ACHN (cell line): ENCODE data around the gene PABPN1L.
"Not testable (repeated sequence)": the region's sequence is repeated elsewhere in the genome, so short reads cannot be mapped to it uniquely, and the experiment has no call there.

Experiments
- DNase-seq: peaks from one replicate; pipeline ENCODE4 v3.0.0-alpha.2; 2015
- in situ Hi-C: cut with HindIII; loops from 2 replicates; pipeline ENCODE4 v1.10.0; 2017; ENCODE audit warnings: low sequenced_read_pairs, low pct_ligation_motif_present, low pct_unique_long_range_greater_than_20kb

Gene PABPN1L

GRCh38 chr16:88903267-88903666, 36.8 kb upstream of the PABPN1L start:
- DNase-seq: no peak
- in situ Hi-C loops: no loop called here

- in situ Hi-C loops: no loop called here
These were observed 36.3 kb upstream of the PABPN1L start for GRCh38 chr16:88902744-88903143.

GRCh38 chr16:88901718-88902337, 35.4 kb upstream of the PABPN1L start:
- in situ Hi-C loops: no loop called here
- no peak for DNase-seq

More at GRCh38 chr16:88902744-88903143, 36.3 kb upstream of the PABPN1L start:
- DNase-seq: no peak

- no peak for DNase-seq
- in situ Hi-C loops: no loop called here
These were observed 34.2 kb upstream of the PABPN1L start for GRCh38 chr16:88900662-88901052.

- in situ Hi-C loops: no loop called here
- DNase-seq: no peak
These were observed 33.6 kb upstream of the PABPN1L start for GRCh38 chr16:88899901-88900661.

GRCh38 chr16:88897696-88898425, 31.4 kb upstream of the PABPN1L start:
- in situ Hi-C loops: no loop called here
- DNase-seq: no peak

- no peak for DNase-seq
- in situ Hi-C loops: no loop called here
These were observed 30.0 kb upstream of the PABPN1L start for GRCh38 chr16:88896238-88897070.

- no peak for DNase-seq
- in situ Hi-C loops: no loop called here
These were observed 28.9 kb upstream of the PABPN1L start for GRCh38 chr16:88895335-88895734.

- no peak for DNase-seq
- in situ Hi-C loops: no loop called here
These were observed 28.3 kb upstream of the PABPN1L start for GRCh38 chr16:88894681-88895300.

GRCh38 chr16:88894266-88894665, 27.8 kb upstream of the PABPN1L start:
- DNase-seq, in situ Hi-C loops: not testable (repeated sequence)

GRCh38 chr16:88893127-88893968, 26.9 kb upstream of the PABPN1L start:
- DNase-seq: no peak
- in situ Hi-C loops: no loop called here

GRCh38 chr16:88892065-88892464, 25.6 kb upstream of the PABPN1L start:
- DNase-seq: no peak
- in situ Hi-C loops: no loop called here

GRCh38 chr16:88891083-88891482, 24.6 kb upstream of the PABPN1L start:
- DNase-seq: no peak
- in situ Hi-C loops: no loop called here

GRCh38 chr16:88889702-88890352, 23.4 kb upstream of the PABPN1L start:
- in situ Hi-C loops, DNase-seq: not testable (repeated sequence)

GRCh38 chr16:88888461-88889387, 22.3 kb upstream of the PABPN1L start:
- in situ Hi-C loops: no loop called here
- no peak for DNase-seq

- no peak for DNase-seq
- in situ Hi-C loops: no loop called here
These were observed 21.6 kb upstream of the PABPN1L start for GRCh38 chr16:88888057-88888456.
